HG02840 (cell line): Measurements from ENCODE around the gene DGKI.

Experiments
- ATAC-seq: cut with Tn5 transposase; IDR thresholded peaks from one replicate; pipeline ENCODE4 v1.9.1; 2021; ENCODE audit warnings: mild to moderate bottlenecking, moderate library complexity, moderate number of reproducible peaks; ENCODE audit not compliant: unreplicated experiment, low FRiP score

Gene DGKI

DNA sequence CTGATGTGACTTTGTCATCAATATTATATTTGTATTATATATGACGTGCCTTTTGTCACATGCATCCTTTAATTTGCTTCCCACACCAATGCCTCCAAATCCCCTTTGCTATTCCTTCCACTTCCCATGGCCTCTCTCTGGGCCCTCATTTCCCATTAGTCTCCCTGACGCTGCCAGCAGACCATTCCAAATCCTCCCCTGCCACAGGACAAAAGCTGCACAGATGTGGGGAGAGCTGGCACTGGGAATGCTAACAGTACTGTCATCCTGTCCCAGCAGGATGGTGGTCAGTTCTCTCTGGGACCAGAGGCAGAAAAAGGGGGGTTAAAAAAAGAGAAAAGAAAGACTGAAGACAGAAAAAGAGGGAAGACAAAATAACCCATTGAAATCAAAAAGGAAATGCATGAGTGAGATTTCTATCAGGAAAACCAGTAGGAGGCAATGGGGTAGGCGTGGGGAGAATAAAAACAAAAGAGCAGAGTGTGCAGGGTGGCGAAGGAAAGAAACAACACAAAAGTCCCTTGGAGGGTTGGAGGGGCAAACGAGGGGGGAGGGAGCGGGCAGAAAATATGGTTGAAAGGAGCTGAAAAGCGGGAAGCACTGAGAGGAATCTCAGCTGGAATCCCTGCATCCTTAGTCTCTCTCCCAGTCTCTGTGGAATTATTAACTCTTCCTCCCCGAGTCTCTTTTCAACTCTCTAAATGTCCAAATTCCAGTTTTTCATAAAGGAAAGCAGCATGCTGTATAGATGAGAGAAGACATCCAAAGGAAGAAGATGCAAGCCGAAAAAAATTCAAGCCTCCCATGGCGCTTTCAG is 444.0 kb downstream of the DGKI start:
- ATAC-seq, result no peak

DNA sequence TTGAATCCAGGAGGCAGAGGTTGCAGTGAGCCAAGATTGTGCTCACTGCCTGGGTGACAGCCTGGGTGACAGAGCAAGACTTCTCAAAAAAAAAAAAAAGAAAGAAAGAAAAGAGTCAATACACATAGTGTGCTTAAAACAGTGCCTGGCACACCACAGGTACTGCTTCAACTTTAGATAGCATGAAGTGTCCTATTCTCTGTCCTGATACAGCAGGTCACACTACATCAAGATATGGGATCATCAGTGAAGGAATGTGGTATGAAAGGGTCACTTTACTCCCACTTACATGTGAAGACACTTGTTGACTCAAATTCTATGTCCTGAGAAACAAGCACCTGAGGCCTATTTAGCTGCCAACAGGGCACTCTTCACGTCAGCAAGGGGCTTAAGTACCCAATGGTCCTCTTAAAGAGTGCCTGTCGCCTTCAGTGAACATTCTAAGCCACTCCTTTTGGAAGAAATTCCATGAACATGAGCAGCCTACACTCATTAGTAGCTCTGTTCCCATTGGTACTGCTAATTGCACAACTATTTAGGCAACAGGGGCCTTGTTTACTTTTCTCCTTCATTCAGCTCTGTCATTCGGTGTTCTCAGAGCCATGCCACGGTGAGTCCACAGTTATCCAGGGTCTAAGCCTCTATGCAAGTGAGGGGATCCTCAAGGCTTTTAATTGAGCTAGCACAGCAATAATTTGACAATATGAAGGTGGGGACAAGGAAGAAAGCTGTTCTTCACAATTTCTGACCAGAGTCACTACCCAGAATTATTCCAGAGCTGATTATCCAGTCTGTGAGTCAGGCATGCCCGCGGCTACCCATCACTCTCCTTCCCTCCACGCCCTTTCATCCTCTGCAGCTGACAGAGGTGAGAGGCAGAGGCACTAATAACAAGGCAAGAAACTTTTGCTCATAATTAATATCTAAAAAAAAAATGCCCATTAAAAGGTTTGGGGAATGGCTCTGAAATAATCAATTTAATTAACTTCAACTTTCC is 446.6 kb downstream of the DGKI start:
- no peak for ATAC-seq

GRCh38 chr7:137396051-137396450 is 450.7 kb downstream of the DGKI start:
- ATAC-seq, result no peak

DNA sequence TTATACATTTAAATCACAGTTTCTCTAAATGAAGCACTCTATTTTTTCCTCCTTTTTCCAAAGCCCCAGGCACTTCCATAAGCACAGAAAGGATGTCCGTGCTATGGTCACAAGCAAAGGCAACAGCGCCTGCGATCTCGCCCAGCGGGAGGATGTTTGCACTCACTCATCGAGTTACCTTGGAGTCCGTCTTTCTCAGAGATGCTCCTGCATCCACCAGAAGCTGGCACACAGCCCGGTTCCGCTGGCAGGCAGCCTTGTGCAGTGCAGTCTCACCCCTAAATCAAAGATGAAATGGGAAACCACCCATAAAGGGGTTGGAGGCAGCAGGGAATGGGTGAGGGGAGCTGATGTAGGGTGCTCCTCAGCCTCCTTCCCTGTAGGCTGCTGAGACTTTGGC is 451.4 kb downstream of the DGKI start:
- ATAC-seq, result no peak

GRCh38 chr7:137393570-137393969 is 453.2 kb downstream of the DGKI start:
- no peak for ATAC-seq

- no peak for ATAC-seq
These were observed 456.7 kb downstream of the DGKI start for GRCh38 chr7:137390076-137390475.

- no peak for ATAC-seq
These were observed 457.9 kb downstream of the DGKI start for GRCh38 chr7:137388916-137389315.

DNA sequence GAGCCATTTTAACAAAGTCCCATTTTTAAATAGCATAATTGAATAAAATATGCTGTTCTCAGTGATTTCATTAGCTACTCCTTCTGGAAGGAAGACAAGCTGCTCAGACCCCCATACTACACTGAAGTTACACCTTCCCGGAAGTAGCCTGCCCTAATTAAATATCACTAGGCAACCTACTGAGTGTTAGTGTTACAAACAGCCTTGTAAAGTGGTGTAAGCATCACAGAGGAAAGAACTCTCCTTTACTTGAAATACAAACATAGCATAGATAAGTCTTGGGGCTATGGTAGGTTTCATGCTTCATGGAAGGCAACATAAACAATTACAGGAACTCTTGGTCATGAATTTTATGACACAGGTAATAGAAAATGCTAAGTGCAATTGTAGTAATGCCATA is 459.8 kb downstream of the DGKI start:
- ATAC-seq, result no peak

DNA sequence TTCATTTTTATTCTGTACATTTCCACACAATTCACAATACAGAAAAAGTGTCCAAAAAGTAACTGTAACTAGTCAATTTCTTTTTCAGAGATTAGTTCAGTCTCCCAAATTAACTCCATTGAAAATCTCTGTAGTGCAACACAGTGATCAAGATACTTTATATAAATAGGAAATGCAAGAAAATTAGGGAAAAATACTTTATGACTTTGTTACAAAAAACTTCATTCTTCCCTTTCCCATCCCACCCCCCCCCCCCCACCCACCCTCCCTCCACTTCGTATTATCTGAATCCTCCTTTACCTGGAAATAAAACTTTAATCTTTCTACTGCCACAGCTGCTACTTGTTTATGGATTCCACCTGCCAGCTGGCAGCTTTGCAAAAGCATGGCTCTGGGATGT is 465.7 kb downstream of the DGKI start:
- no peak for ATAC-seq

DNA sequence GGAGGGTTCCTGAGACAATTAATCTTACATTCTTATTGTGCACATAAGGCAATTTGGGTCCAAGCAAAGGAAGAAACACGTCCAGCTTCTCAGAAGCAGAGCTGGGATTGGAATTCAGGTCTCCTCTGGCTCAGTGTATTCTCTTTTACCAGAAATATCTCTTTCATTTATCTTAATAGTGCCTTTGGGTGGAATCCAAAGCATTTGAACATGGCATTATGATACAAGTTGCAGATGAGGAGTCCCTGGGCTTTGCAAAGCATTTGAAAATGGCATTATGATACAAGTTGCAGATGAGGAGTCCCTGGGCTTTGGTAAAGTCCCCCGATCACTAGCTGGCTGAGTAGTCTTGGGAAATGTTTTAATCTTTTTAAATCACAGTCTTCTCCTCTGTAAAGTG is 473.3 kb downstream of the DGKI start:
- ATAC-seq, result no peak

DNA sequence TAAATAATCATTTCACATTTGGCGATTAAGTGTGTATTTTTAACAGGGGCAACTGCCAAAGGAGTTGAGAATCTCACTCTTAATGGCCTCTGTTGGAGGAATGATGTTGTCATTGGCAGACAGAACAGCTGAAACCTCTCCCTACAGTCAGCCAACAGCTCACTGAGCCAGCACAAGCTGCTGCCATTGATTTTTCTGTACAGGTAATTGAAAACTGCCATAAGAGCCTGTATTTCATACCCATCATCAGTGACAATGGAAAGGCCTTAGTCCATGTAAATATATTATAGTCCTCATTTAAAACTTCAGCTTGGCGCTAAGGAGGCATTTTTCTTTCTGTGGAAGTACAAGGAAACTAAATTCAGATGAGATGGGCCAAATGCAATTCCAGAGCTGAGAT is 475.2 kb downstream of the DGKI start:
- no peak for ATAC-seq

DNA sequence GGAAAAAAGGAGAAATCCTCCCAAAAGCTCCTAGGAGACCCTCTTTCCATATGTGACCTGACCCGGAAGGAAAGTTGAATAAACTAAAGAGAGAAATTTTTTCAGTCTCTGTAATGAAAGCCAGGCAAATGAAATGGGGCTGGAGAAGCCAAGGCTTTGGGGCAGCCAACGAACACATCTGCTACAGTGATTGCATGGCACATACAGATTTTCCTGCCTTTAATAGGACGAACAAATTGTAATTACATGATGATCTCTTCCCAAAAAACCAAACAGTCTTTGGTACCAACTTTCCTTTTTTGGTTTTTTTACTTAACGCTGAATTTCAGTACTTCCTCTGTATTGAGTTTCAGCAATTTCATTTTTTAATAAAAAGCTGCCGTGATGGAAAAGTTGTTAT is 479.8 kb downstream of the DGKI start:
- ATAC-seq, result no peak

DNA sequence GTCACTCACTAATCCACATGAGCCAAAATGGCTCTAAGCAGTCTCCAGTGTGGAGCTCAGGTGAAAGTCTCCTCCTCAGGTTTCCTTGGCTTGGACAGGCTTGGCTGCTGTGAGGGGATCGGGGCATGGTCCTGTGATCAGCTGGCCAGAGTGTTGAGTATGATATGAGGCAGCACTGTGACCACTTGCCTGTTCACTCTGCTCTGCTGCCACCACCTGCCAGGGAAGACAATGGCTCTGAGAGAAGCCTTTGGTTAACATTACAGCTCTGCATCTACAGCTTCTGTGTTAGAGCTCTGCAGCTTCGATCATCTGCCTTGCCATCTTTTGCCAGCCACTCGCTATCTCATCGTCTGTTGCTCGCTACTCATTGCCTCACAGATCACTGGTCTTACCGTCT is 483.1 kb downstream of the DGKI start:
- no peak for ATAC-seq

- no peak for ATAC-seq
These were observed 486.6 kb downstream of the DGKI start for GRCh38 chr7:137360087-137360679.

DNA sequence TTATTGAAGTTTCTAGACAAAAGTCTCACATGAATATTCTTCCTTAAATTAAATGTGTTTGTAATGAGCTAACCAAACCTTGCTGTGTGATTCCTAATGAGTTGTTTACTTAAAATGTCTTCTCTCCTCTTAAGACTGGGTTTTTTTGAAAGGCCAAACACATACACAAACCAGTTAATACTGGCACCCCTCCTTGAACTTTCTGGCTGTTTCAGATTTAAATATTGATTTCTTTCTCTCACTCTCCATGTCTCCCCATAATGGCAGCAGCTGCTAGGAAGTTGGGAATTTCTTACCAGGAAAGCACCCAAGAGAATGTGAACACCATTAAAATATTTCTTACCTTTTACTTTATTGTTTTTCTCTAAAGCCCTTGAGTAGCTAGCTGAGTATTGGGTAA is 491.8 kb downstream of the DGKI start:
- ATAC-seq, result no peak

- no peak for ATAC-seq
These were observed 492.4 kb downstream of the DGKI start for GRCh38 chr7:137354396-137354795.

- no peak for ATAC-seq
These were observed 494.8 kb downstream of the DGKI start for GRCh38 chr7:137351941-137352340.

DNA sequence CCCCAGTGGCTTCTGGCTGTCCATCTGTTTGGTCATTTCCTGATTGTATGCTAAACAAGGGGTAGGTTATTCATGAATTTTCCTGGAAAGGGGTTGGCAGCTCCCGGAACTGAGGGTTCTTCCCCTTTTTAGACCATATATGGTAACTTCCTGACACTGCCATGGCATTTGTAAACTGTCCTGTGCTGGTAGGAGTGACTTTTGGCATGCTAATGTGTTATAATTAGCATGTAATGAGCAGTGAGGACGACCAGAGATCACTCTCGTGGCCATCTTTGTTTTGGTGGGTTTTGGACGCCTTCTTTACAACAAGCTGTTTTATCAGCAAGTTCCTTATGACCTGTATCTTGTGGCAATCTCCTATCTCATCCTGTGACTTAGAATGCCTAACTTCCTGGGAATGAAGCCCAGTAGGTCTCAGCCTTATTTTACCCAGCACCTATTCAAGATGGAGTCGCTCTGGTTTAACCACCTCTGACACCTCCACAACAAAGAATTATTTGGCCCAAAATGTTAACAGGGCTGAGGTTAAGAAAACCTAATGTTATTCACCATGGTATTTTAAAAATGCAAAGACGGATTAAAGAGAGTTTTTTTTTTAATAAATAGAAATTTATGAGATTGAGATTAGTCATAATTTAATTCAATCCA is 500.9 kb downstream of the DGKI start:
- no peak for ATAC-seq

DNA sequence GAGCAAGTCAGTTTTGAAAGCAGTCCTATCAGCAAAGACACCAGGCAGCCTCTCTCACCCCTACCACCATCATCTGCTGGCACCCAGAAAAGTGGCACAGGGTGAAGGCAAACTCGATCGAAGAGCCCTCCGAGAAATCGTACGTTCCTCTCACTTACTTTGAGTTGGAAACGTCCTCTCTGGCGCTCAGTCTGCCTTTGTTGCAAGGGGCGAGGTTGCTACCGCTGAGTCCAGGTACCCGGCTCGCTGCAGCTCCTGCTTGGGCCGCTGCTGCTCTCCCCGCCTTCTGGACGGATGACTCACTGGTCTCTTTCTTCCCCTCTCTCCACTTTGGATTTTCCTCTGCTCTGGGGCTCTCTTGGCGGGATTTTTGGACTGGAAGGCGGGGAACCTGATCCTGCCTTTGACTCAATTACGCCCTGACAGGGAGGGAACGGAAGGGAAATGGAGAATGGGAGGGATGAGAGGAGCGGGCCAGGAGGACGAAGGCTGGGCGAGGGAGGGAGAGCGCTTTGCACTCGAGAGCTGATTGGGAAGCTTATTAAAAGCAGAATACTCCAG is 503.4 kb downstream of the DGKI start, which contains the start of gene PTN:
Gene PTN, minus strand, starts transcription at position 453 of the 561 bp plus-strand sequence. CDS start 88,760 bp downstream, outside the sequence.
- no peak for ATAC-seq

DNA sequence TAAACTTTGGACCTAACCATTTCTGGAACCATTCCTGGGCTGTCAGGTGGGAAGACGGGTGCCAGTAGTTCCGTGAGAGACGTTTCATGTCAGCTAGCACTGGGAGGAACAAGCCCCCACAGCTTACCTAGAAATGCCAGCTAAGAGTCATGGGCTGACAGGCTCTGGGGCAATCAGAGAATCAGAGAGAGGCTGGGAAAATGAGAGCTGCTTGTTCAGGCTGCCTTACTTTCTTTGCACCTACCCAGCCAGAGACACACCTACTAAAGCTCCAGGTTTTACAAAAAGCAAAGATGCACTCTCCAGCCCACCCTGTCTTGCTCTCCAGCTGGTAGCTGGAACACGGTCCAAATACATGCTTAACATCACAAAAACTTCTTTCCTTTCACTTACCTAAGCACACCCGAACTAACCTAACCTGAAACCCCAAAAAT is 503.9 kb downstream of the DGKI start:
- no peak for ATAC-seq
